ENCODE measurements around the gene SDK1.

The SDK1 gene

GRCh38 chr7:3469641-3470040 is 168.6 kb downstream of the SDK1 start:
- no peak overlapping the region for H3K4me3 ChIP-seq (ENCODE audit: low read depth in 1 of 2, low read length in 1 of 2)
- no peaks in the 10 kb centered on the region for H3K9me3 ChIP-seq
- no peak for TF ChIP-seq CTCF (IDR thresholded peaks at IDR 0.05)
- H3K36me3 ChIP-seq: no peaks in the 10 kb centered on the region
- no peaks in the 10 kb centered on the region for H3K4me1 ChIP-seq (ENCODE audit: control insufficient read depth in 1 of 2, insufficient read depth in 1 of 2, low read depth in 1 of 2, low read length in 1 of 2)
- H3K27ac ChIP-seq: no peak overlapping the region
- no peaks in the 10 kb centered on the region for H3K27me3 ChIP-seq

GRCh38 chr7:3480197-3480596 is 179.1 kb downstream of the SDK1 start:
- Histone ChIP-seq H3K27me3 (no peaks in the 10 kb centered on the region), H3K4me3 (ENCODE audit: low read depth in 1 of 2, low read length in 1 of 2) (no peak overlapping the region), H3K9me3 (no peaks in the 10 kb centered on the region), H3K4me1 (ENCODE audit: control insufficient read depth in 1 of 2, insufficient read depth in 1 of 2, low read depth in 1 of 2, low read length in 1 of 2) (no peaks in the 10 kb centered on the region), H3K27ac (no peak overlapping the region), H3K36me3 (no peaks in the 10 kb centered on the region)
- TF ChIP-seq CTCF (IDR thresholded peaks at IDR 0.05): no peak

GRCh38 chr7:3481435-3481834 is 180.4 kb downstream of the SDK1 start:
- H3K27ac ChIP-seq: no peak overlapping the region
- no peaks in the 10 kb centered on the region for H3K9me3 ChIP-seq
- no peaks in the 10 kb centered on the region for H3K4me1 ChIP-seq (ENCODE audit: control insufficient read depth in 1 of 2, insufficient read depth in 1 of 2, low read depth in 1 of 2, low read length in 1 of 2)
- H3K27me3 ChIP-seq: no peaks in the 10 kb centered on the region
- H3K36me3 ChIP-seq: no peaks in the 10 kb centered on the region
- TF ChIP-seq CTCF (IDR thresholded peaks at IDR 0.05): no peak
- H3K4me3 ChIP-seq (ENCODE audit: low read depth in 1 of 2, low read length in 1 of 2): no peak overlapping the region

- TF ChIP-seq CTCF (IDR thresholded peaks at IDR 0.05): no peak
- H3K4me3 ChIP-seq (ENCODE audit: low read depth in 1 of 2, low read length in 1 of 2): no peak overlapping the region
Measured at GRCh38 chr7:3482147-3482921, 181.3 kb downstream of the SDK1 start.

GRCh38 chr7:3486841-3487240 is 185.8 kb downstream of the SDK1 start:
- Histone ChIP-seq H3K36me3 (no peaks in the 10 kb centered on the region), H3K4me3 (ENCODE audit: low read depth in 1 of 2, low read length in 1 of 2) (no peak overlapping the region), H3K27me3 (no peaks in the 10 kb centered on the region), H3K4me1 (ENCODE audit: control insufficient read depth in 1 of 2, insufficient read depth in 1 of 2, low read depth in 1 of 2, low read length in 1 of 2) (peaks cover 0 to 3% of the 10 kb centered on the region in 2 experiments), H3K27ac (no peak overlapping the region), H3K9me3 (no peaks in the 10 kb centered on the region)
- TF ChIP-seq CTCF (IDR thresholded peaks at IDR 0.05): no peak

More at GRCh38 chr7:3482147-3482921, 181.3 kb downstream of the SDK1 start:
- no peak overlapping the region for H3K27ac ChIP-seq
- H3K27me3 ChIP-seq: no peaks in the 10 kb centered on the region
- H3K36me3 ChIP-seq: no peaks in the 10 kb centered on the region
- no peaks in the 10 kb centered on the region for H3K4me1 ChIP-seq (ENCODE audit: control insufficient read depth in 1 of 2, insufficient read depth in 1 of 2, low read depth in 1 of 2, low read length in 1 of 2)
- H3K9me3 ChIP-seq: no peaks in the 10 kb centered on the region
